ENCODE results near the gene RIF1. TPM values are rescaled to one million over a fixed set of nuclear protein-coding genes. Genes with fewer than 3 reads are reported as not detected.
"Not testable (repeated sequence)": the region's sequence is repeated elsewhere in the genome, so short reads cannot be mapped to it uniquely, and the experiment has no call there.

Gene RIF1
- total RNA-seq, 2 donors from 2014 or later, result 62.2 to 72.4 TPM

DNA sequence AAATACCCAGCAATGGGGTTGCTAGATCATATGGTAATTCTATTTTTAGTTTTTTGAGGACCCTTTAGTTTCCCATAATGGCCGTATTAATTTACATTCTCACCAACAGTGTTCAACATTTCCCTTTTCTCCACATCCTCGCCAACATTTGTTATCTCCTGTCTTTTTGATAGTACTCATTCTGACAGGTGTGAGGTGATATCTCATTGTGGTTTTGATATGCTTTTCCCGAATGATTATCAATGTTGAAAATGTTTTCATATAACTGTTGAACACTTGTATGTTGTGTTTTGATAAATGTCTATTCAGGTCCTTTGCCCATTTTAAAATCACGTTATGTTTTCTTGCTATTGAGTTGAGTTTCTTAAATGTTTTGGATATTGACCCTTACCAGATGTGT is 5.8 kb upstream of the RIF1 start:
- DNase-seq (ENCODE audit: low spot score in 2 of 2) (no peak), ATAC-seq (no peak)
- Mint-ChIP-seq H3K27ac (no peak overlapping the region), H3K9me3 (no peaks in the 10 kb centered on the region), H3K36me3 (no peaks in the 10 kb centered on the region)

DNA sequence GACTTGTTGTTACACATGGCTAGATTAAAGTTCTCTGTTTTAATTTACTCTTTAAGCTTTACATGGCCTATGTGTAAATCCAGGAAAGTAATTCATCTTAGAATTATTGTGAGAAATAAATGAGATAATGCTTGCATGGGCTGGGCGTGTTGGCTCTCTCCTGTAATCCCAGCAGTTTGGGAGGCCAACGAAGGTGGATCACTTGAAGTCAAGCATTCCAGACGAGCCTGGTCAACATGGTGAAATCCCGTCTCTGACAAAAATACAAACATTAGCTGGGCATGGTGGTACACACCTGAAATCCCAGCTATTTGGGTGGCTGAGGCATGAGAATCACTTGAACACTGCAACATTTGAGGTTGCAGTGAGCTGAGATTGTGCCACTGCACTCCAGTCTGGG is 4.3 kb upstream of the RIF1 start:
- Mint-ChIP-seq H3K9me3 (no peaks in the 10 kb centered on the region), H3K27ac (no peak overlapping the region), H3K36me3 (peaks cover 10 to 12% of the 10 kb centered on the region in 2 donors)
- no peak for ATAC-seq
- no peak for DNase-seq (ENCODE audit: low spot score in 2 of 2)

DNA sequence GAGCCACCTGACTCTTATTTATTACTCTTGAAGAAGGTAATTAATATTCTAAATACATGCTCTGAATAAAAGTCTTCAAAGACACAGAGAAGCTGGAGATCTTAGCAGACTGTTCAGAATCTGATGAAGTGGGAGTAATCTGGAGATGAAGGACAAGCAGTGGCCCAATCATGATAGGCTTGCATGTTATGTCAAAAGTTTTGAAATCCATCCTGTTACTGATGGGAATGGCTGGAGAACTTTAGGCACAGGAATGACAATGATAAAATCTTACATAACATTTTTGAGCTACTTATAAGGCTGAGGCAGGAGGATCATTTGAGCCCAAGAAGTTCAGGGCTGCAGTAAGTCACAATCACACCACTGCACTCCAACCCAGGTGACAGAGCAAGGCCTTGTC is 2.4 kb upstream of the RIF1 start:
- ATAC-seq, result no peak

DNA sequence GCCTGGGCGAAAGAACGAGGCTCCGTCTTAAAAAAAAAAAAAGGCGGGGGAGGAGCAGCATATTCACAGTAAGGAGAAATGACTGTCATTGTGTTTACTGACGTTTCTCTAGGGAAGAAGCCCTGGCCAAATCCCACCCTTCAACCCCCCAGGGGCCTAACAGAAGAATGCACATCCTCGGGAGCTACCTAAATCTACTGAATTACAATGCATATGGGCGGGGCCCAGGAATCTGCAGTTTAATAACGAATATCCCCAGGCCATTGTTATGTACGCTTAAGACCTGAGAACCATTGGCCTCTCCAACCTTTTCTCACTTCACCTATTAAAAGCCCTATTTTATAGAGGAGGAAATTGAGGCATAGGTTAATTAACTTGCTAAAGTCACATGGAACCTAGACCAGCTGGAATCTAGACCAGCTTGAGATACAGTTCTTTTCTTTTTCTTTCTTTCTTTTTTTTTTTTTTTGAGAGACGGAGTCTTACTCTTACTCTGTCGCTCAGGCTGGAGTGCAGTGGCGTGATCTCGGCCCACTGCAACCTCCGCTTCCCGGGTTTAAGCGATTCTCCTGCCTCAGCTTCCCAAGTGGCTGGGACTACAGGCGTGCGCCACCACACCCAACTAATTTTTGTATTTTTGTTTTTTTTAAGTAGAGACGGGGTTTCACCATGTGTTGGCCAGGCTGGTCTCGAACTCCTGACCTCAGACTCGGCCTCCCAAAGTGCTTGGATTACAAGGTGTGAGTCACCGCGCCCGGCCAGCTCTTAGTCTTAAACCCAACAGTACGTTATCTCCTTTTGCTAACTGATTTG is 708 bp upstream of the RIF1 start:
- no peaks in the 10 kb centered on the region for H3K9me3 Mint-ChIP-seq
- no peak for DNase-seq (ENCODE audit: low spot score in 2 of 2)
- peak overlapping the region; percentile 98 for H3K27ac Mint-ChIP-seq
- peaks cover 15 to 16% of the 10 kb centered on the region in 2 donors for H3K36me3 Mint-ChIP-seq
- peak in 1 of 2 donors; percentile 1 for ATAC-seq

More for the DNA sequence above, 2.4 kb upstream of the RIF1 start:
- H3K9me3 Mint-ChIP-seq, result no peaks in the 10 kb centered on the region
- DNase-seq (ENCODE audit: low spot score in 2 of 2), result no peak
- H3K36me3 Mint-ChIP-seq, result peaks cover 15 to 16% of the 10 kb centered on the region in 2 donors
- H3K27ac Mint-ChIP-seq, result no peak overlapping the region

DNA sequence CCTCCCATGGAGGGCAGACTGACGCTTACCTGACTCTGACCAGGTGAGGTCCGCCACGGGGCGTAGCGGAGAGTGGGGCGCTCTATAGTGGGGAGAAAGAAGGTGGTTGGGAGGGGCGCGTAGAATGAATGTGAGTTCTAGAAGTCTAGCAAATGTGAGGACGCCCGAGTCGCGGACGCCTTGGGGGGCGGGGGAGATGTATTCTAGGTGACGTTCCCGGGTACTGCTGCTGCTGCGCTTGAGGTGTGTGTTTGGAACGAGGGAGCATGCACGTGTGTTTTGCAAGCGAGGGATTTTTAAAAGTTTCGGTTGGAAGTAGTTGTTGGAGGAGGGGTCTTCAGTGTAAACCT is 758 bp downstream of the RIF1 start:
- peak overlapping the region; percentile 98 for H3K27ac Mint-ChIP-seq
- no peaks in the 10 kb centered on the region for H3K9me3 Mint-ChIP-seq
- ATAC-seq (peak; percentile 40 to 51), DNase-seq (ENCODE audit: low spot score in 2 of 2) (peak in 1 of 2 donors; percentile 44)
- H3K36me3 Mint-ChIP-seq, result peaks cover 16 to 27% of the 10 kb centered on the region in 2 donors

DNA sequence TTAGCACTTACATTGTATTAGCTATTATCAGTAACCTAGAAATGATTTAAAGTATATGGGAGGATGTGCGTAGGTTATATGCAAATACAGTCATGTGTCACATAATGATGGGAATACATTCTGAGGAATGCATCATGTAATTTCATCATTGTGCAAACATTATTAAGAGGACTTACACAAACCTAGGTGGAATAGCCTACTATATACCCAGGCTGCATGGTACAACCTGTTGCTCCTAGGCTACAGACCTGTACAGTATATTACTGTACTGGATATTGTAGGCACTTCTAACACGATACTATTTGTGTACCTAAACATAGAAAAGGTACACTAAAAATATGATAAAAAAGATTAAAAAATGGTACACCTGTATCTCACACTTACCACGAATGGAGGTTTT is 7.9 kb downstream of the RIF1 start:
- DNase-seq (ENCODE audit: low spot score in 2 of 2), result no peak
- H3K9me3 Mint-ChIP-seq, result no peaks in the 10 kb centered on the region
- peaks cover 17 to 28% of the 10 kb centered on the region in 2 donors for H3K36me3 Mint-ChIP-seq
- peak overlapping the region in 1 of 2 donors; percentile 82 for H3K27ac Mint-ChIP-seq
- ATAC-seq, result no peak

DNA sequence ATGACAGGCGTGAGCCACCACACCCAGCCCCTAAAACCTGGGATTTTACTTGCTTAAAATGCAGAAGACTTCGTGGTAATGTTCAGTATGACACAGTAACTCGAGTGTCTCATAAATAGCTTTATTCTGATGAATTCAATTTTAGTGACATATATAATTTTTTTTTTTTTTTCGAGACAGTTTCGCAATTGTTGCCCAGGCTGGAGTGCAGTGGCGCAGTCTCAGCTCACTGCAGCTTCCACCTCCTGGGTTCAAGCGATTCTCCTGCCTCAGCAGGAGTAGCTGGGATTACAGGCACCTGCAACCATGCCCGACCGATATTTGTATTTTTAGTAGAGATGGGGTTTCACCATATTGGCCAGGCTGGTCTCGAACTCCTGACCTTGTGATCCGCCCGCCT is 12.0 kb downstream of the RIF1 start:
- H3K9me3 Mint-ChIP-seq; DNase-seq (ENCODE audit: low spot score in 2 of 2); ATAC-seq: not testable (repeated sequence)
- Mint-ChIP-seq H3K27ac (peak overlapping the region in 1 of 2 donors; percentile 4), H3K36me3 (peaks cover 20 to 45% of the 10 kb centered on the region in 2 donors)

DNA sequence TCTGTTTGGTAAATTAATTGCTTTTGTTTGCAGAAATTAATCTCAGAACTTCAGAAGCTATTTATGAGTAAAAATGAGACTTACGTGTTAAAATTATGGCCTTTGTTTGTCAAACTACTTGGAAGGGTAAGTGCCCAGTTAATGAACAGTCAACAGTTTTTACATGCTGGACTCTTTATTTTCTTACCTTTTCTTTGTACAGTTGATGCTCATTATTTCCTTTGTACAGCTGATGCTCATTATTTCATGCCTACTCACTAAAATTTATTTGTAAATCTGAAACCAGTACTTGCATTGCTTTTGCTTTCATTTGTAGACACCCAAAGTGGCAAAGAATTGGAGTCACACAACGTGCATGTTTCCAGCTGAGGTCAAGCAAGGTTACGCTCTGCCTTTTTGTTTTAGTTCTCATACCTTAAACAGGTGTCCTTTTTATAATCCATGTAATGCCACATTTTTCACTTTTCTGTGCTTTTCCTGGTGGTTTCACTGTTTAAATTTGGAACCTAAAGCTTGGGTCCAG is 13.3 kb downstream of the RIF1 start:
- Mint-ChIP-seq H3K36me3 (peaks cover 19 to 49% of the 10 kb centered on the region in 2 donors), H3K9me3 (no peaks in the 10 kb centered on the region), H3K27ac (peak overlapping the region; percentile 21 to 67)
- ATAC-seq (peak; percentile 40 to 66), DNase-seq (ENCODE audit: low spot score in 2 of 2) (no peak)

DNA sequence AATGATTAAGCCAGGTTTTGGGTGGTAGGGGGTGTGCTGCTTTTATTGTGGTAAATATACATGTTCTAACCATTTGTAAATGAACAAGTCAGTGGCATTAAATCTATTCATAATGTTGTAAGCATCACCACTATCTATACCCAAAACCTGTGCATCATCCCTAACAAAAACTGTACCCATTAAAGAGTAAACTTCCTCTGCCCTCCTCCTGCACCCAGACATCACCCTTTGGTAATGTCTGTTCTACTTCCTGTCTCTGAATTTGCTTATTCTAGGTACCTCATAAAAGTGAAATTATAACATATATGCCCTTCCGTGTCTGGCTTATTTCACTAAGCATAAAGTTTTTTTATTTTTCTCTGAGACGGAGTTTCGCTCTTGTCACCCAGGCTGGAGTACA is 14.1 kb downstream of the RIF1 start:
- DNase-seq (ENCODE audit: low spot score in 2 of 2), result no peak
- H3K36me3 Mint-ChIP-seq, result peaks cover 19 to 49% of the 10 kb centered on the region in 2 donors
- no peaks in the 10 kb centered on the region for H3K9me3 Mint-ChIP-seq
- peak overlapping the region; percentile 6 to 77 for H3K27ac Mint-ChIP-seq
- peak; percentile 45 to 78 for ATAC-seq

DNA sequence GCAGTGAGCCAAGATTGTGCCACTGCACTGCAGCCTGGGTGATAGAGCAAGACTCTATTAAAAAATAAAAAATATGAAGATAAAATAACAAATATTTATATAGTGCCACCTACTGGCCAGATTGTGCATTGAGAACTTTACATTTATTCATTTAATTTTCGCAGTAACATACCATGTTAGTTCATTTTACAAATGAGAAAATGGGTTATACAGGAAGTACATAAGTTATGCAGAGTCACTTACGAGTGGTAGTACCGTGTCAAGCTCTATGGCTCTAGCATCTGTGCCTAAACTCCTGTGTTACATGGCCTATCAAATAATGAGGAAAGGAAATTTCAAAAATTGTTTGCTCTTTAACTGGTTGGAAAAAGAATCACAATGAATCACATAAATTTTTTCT is 27.9 kb downstream of the RIF1 start:
- DNase-seq (ENCODE audit: low spot score in 2 of 2) (no peak), ATAC-seq (no peak)
- Mint-ChIP-seq H3K27ac (peak overlapping the region in 1 of 2 donors; percentile 72), H3K36me3 (peaks cover 9 to 22% of the 10 kb centered on the region in 2 donors), H3K9me3 (no peaks in the 10 kb centered on the region)

DNA sequence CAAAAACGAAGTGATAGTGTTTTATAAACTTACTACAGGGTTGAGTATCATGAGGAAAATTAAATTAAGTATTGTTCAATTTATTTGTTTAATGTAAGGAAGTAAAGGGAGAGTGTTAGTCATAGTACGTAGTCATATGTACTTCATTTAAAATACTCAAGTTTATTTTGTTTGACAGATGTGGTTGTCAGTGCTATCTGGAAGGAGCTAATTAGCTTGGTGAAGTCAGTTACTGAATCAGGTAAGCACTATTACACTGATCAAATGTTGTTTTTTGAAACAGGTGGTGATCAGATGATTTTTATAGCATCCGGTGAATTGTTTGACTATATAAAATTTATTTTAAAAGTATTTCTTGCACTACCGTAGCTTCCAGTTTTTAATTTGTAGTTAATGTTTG is 28.8 kb downstream of the RIF1 start:
- Mint-ChIP-seq H3K9me3 (no peaks in the 10 kb centered on the region), H3K36me3 (peaks cover 10 to 22% of the 10 kb centered on the region in 2 donors), H3K27ac (peak overlapping the region in 1 of 2 donors; percentile 72)
- DNase-seq (ENCODE audit: low spot score in 2 of 2) (no peak), ATAC-seq (no peak)

DNA sequence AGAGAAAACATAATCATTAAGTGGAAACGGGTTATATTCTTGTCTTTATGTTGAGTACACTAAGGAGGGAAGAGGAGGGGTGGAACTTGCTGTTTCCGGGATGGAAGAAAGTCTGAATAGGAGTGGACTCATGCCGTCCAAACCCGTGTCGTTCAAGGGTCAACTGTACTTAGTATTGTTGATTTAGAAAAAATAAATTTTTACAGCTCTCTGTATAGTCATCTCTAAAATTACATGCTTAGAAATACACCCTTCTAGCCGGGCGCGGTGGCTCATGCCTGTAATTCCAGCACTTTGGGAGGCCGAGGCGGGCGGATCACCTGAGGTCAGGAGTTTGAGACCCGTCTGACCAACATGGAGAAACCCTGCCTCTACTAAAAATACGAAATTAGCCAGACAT is 29.4 kb downstream of the RIF1 start:
- no peak for DNase-seq (ENCODE audit: low spot score in 2 of 2)
- Mint-ChIP-seq H3K27ac (no peak overlapping the region), H3K36me3 (peaks cover 14 to 22% of the 10 kb centered on the region in 2 donors), H3K9me3 (no peaks in the 10 kb centered on the region)
- no peak for ATAC-seq

DNA sequence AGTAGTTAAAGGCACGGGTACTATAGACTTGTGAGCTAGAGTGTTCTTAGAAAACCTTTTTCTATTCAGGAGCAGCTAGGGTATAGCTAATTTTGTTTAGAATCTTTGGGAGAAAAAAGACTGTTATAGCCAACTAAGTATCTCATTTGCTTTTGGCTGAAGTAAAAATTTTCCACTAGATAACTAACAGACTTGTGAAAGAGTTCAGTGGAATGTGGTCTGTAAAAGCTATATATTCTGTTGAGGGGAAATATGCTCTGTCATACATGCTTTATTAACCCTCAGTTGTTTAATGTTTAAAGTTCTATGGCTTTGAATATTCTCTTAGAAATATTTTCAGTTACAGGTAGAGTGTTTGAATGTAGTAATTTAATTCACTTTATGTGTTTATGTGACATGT is 49.7 kb downstream of the RIF1 start:
- no peak for ATAC-seq
- no peak for DNase-seq (ENCODE audit: low spot score in 2 of 2)
- H3K36me3 Mint-ChIP-seq, result peaks cover 19 to 43% of the 10 kb centered on the region in 2 donors
- no peaks in the 10 kb centered on the region for H3K9me3 Mint-ChIP-seq
- H3K27ac Mint-ChIP-seq, result no peak overlapping the region

DNA sequence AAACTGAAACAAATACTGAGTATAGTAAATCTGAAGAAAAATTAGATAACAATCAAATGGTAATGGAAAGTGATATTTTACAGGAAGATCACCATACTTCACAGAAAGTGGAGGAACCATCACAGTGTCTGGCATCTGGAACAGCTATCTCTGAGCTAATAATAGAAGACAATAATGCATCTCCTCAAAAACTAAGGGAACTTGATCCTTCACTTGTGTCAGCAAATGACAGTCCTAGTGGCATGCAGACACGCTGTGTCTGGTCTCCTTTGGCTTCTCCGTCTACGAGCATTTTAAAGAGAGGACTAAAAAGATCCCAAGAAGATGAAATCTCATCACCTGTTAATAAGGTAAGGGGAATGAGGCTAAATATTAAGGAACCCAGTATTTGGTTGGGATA is 56.1 kb downstream of the RIF1 start:
- no peak for DNase-seq (ENCODE audit: low spot score in 2 of 2)
- H3K36me3 Mint-ChIP-seq, result peaks cover 47 to 87% of the 10 kb centered on the region in 2 donors

DNA sequence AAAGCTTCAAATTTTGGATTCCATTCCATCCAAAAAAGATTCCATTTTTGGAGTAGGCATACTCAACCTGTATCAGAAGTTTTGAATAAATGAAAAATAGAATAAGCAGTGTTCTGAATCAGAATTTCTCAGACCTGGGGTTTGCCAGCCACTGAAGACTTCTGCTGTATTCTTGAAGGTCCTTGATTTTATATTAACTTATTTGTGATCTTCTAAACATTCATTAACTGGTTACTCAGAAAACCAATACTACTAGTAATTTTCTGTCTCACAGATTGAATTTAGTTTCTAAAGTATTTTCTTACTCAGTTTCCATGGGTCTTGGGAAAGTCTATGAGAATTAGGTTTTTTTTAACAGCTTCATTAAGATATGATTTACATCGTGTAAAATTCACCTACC is 60.9 kb downstream of the RIF1 start:
- Mint-ChIP-seq H3K27ac (no peak overlapping the region), H3K9me3 (no peaks in the 10 kb centered on the region), H3K36me3 (peaks cover 35 to 76% of the 10 kb centered on the region in 2 donors)
- ATAC-seq (no peak), DNase-seq (ENCODE audit: low spot score in 2 of 2) (no peak)

More for the DNA sequence above, 56.1 kb downstream of the RIF1 start:
- no peak overlapping the region for H3K27ac Mint-ChIP-seq
- no peaks in the 10 kb centered on the region for H3K9me3 Mint-ChIP-seq
- ATAC-seq, result no peak

DNA sequence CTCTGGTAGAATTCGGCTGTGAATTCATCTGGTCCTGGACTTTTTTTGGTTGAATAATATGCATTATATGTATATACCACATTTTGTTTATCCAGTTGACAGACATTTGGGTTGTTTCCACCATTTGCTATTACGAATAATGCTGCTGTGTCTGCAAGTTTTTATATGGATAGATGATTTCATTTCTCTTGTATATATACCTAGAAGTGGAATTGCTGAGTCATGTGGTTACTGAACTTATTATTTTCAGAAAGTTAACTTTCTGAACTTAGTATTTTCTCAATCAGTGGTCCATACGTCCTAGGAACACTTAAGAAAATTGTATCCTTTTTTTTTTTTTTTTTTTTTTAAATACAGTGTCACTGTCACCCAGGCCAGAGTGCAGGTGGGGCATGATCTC is 63.3 kb downstream of the RIF1 start:
- ATAC-seq, result no peak
- Mint-ChIP-seq H3K9me3 (no peaks in the 10 kb centered on the region), H3K36me3 (peaks cover 28 to 77% of the 10 kb centered on the region in 2 donors), H3K27ac (no peak overlapping the region)
- DNase-seq (ENCODE audit: low spot score in 2 of 2), result no peak

DNA sequence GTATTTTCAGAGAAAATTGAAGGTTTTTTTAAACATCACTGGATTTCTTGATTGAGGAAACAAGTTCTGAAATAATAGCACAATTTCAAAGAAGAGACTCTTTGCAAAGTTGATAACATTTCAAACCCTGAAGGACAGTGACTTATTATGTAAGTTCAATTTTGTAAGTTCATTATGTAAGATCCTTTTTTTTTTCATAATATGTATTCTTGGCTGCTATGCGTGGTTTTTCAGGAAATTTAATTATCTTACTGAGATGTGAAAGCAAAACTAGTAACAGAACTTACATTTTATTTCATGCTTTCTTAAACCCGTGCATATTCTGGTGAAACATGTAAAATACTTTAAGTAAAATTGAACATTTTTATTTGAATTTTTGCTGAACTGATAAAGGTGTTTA is 65.4 kb downstream of the RIF1 start:
- no peak for DNase-seq (ENCODE audit: low spot score in 2 of 2)
- H3K27ac Mint-ChIP-seq, result no peak overlapping the region
- peaks cover 0 to 3% of the 10 kb centered on the region in 2 donors for H3K9me3 Mint-ChIP-seq
- no peak for ATAC-seq
- peaks cover 24 to 77% of the 10 kb centered on the region in 2 donors for H3K36me3 Mint-ChIP-seq

DNA sequence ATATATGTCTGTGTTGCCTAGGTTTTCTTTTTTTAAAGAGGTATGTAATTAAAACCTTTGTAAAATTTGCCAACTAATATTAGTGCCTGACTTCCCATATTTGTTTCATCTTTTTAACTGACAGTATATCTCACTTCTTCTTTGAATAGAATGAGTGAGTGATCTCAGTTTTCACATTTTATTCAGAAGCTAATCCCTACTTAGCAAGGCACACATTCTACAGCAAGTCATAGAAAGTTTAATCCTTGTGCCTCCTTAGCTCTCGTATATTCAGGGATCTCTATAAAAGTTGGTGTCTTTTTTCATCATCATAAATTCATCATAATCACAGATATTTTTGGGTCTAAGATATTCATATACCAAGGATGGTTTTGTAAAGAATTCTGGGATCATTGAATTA is 66.6 kb downstream of the RIF1 start:
- no peak for ATAC-seq
- H3K9me3 Mint-ChIP-seq, result peaks cover 0 to 5% of the 10 kb centered on the region in 2 donors
- no peak overlapping the region for H3K27ac Mint-ChIP-seq

More for the DNA sequence above, 66.6 kb downstream of the RIF1 start:
- no peak for DNase-seq (ENCODE audit: low spot score in 2 of 2)
- H3K36me3 Mint-ChIP-seq, result peaks cover 20 to 75% of the 10 kb centered on the region in 2 donors

All from activated naive CD4-positive, alpha-beta T cell treated with anti-CD3 and anti-CD28 coated beads, Interleukin-2, amount 50 U/mL, for 72 hours (primary cell).